ENCODE measurements around the gene GTPBP2. TPM values are rescaled to one million over a fixed set of nuclear protein-coding genes. Genes with fewer than 3 reads are reported as not detected.

Gene GTPBP2
- total RNA-seq, 1 experiment from 2014 or later = 72.2 TPM

GRCh38 chr6:43630980-43631619 lies 2.0 kb upstream of the GTPBP2 start:
- Histone ChIP-seq H3K18ac (ENCODE audit: insufficient read length, low read depth, low read length) (no peak overlapping the region), H2BK12ac (ENCODE audit: insufficient read length, low read depth, low read length) (no peak overlapping the region), H4K20me1 (ENCODE audit: control insufficient read depth, insufficient read depth, insufficient read length) (no peaks in the 10 kb centered on the region), H3K9me3 (ENCODE audit: control insufficient read depth, low read depth, low read length) (no peaks in the 10 kb centered on the region), H3K4me1 (ENCODE audit: insufficient read depth, low read length) (no peaks in the 10 kb centered on the region), H3K79me2 (ENCODE audit: insufficient read depth, low read length) (peaks cover 2% of the 10 kb centered on the region; the same call in 1 of the 2 replicates), H3K4ac (ENCODE audit: low read depth, low read length) (no peak overlapping the region), H2AK5ac (ENCODE audit: insufficient read length, low read length) (no peak overlapping the region), H4K5ac (ENCODE audit: insufficient read length, low read depth, low read length) (no peak overlapping the region), H3K27me3 (ENCODE audit: insufficient read depth, low read length) (no peaks in the 10 kb centered on the region), H3K79me1 (ENCODE audit: insufficient read depth, low read depth, low read length, poor library complexity, severe bottlenecking) (peaks cover 6% of the 10 kb centered on the region), H3K4me2 (ENCODE audit: insufficient read depth, insufficient read length, low read length) (no peak overlapping the region), H3K9ac (ENCODE audit: extremely low read depth, insufficient read length, low read length) (no peak overlapping the region), H3K23ac (ENCODE audit: insufficient read length, low read depth, low read length) (no peak overlapping the region), H3T11ph (ENCODE audit: low read length) (no peak overlapping the region), H3K23me2 (ENCODE audit: insufficient read length, low read depth, low read length, poor library complexity, severe bottlenecking) (peaks cover 10% of the 10 kb centered on the region), H2AFZ (ENCODE audit: low read length) (no peak overlapping the region), H2BK120ac (ENCODE audit: low read depth, low read length, poor library complexity, severe bottlenecking) (no peak overlapping the region), H4K8ac (replicated peaks; ENCODE audit: insufficient read length, low read depth, low read length) (no peak overlapping the region), H3K56ac (ENCODE audit: insufficient read length, low read depth, low read length) (no peak overlapping the region), H4K91ac (ENCODE audit: insufficient read length, low read depth, low read length) (no peak overlapping the region), H3K14ac (ENCODE audit: insufficient read depth, low read length) (no peak overlapping the region), H3K27ac (ENCODE audit: insufficient read length, low read depth, low read length) (no peak overlapping the region), H2BK15ac (ENCODE audit: low read depth, low read length) (no peak overlapping the region), H2BK20ac (ENCODE audit: low read depth, low read length, poor library complexity, severe bottlenecking) (no peak overlapping the region), H2BK5ac (ENCODE audit: insufficient read length, low read length) (no peak overlapping the region)
- WGBS (ENCODE audit: extremely low coverage, insufficient read length, low lambda C conversion rate) = no CpG with 5 or more reads among the region's 1 CpG
- no peak for DNase-seq
- Mint-ChIP-seq H3K4me1 (peaks cover 22 to 27% of the 10 kb centered on the region in 2 experiments), H3K36me3 (ENCODE audit: insufficient read depth in 1 of 3, low read depth in 3 of 3) (peaks cover 9 to 22% (median 18%) of the 10 kb centered on the region in 3 experiments; a peak in 5 of 7 replicates), H3K27me3 (ENCODE audit: low read depth) (no peaks in the 10 kb centered on the region), H3K4me3 (no peak overlapping the region), H3K9me3 (no peaks in the 10 kb centered on the region; a peak in 1 of 5 replicates), H3K27ac (peak overlapping the region in 2 of 3 experiments; percentile 37 to 94; a peak in 3 of 7 replicates)
- no peak for TF ChIP-seq CTCF (conservative IDR thresholded peaks at IDR 0.05)
